ENCODE measurements around the gene GPR27. TPM values are rescaled to one million over a fixed set of nuclear protein-coding genes. Genes with fewer than 3 reads are reported as not detected.

GPR27 gene
- 0.05 TPM for total RNA-seq
- polyA plus RNA-seq = 1.7 TPM
- long read RNA-seq, donor 1, partial matches to known transcripts = 0 of 1 reads
- long read RNA-seq, donor 1, other reads (novel, unspliced or antisense) = 0 of 1 reads
- long read RNA-seq, donor 2 = 0 reads
- long read RNA-seq, donor 3 = 0 reads
- long read RNA-seq, donor 4 = 0 reads
- long read RNA-seq, donor 5, partial matches to known transcripts = 0 of 3 reads
- long read RNA-seq, donor 5, other reads (novel, unspliced or antisense) = 0 of 3 reads
- long read RNA-seq, donor 6, partial matches to known transcripts = 0 of 1 reads
- long read RNA-seq, donor 6, other reads (novel, unspliced or antisense) = 0 of 1 reads
- long read RNA-seq, donor 7 = 0 reads
- long read RNA-seq, donor 8, partial matches to known transcripts = 0 of 1 reads
- long read RNA-seq, donor 8, other reads (novel, unspliced or antisense) = 0 of 1 reads
- long read RNA-seq, donor 9 = 0 reads
- long read RNA-seq, donor 10, partial matches to known transcripts = 0 of 1 reads
- long read RNA-seq, donor 10, other reads (novel, unspliced or antisense) = 0 of 1 reads

GRCh38 chr3:71753701-71754609 is at the start of gene GPR27:
GPR27 (plus strand) TSS chr3:71753855; CDS start chr3:71754050, 195 bp downstream.
- Histone ChIP-seq H3K27ac (ENCODE audit: low read depth in 1 of 2, low read length in 1 of 2) (no peak within 1 kb of the TSS), H3K4me1 (ENCODE audit: control insufficient read depth in 2 of 2, insufficient read depth in 2 of 2, low read length in 2 of 2) (peaks cover 5 to 7% of the 10 kb centered on the region in 2 donors), H3K9me3 (ENCODE audit: control insufficient read depth in 2 of 2, insufficient read depth in 1 of 2, low read length in 1 of 2) (peaks cover 0 to 5% of the 10 kb centered on the region in 2 donors), H3K4me3 (ENCODE audit: low read length in 2 of 2) (peak within 1 kb of the TSS in 1 of 2 donors; percentile 63), H3K36me3 (ENCODE audit: control insufficient read depth in 2 of 2, insufficient read depth in 2 of 2, low read length in 1 of 2) (no peaks in the 10 kb centered on the region), H3K27me3 (ENCODE audit: control insufficient read depth in 2 of 2, insufficient read depth in 1 of 2, low read length in 1 of 2) (peaks cover 46 to 68% of the 10 kb centered on the region in 2 donors)
- under 1% methylated on average over 131 of the region's 131 CpGs for WGBS
- peak in 2 of 9 donors; percentile 6 to 18 for DNase-seq (ENCODE audit: low read depth in 6 of 9, low spot score in 9 of 9)

GRCh38 chr3:71704915-71705314 is 48.7 kb upstream of the GPR27 start:
- Histone ChIP-seq H3K4me1 (ENCODE audit: control insufficient read depth in 2 of 2, insufficient read depth in 2 of 2, low read length in 2 of 2) (peaks cover 33 to 41% of the 10 kb centered on the region in 2 donors), H3K9me3 (ENCODE audit: control insufficient read depth in 2 of 2, insufficient read depth in 1 of 2, low read length in 1 of 2) (no peaks in the 10 kb centered on the region), H3K27me3 (ENCODE audit: control insufficient read depth in 2 of 2, insufficient read depth in 1 of 2, low read length in 1 of 2) (no peaks in the 10 kb centered on the region), H3K36me3 (ENCODE audit: control insufficient read depth in 2 of 2, insufficient read depth in 2 of 2, low read length in 1 of 2) (no peaks in the 10 kb centered on the region), H3K4me3 (ENCODE audit: low read length in 2 of 2) (no peak overlapping the region), H3K27ac (ENCODE audit: low read depth in 1 of 2, low read length in 1 of 2) (no peak overlapping the region)
- DNase-seq (ENCODE audit: low read depth in 6 of 9, low spot score in 9 of 9) = no peak

- H3K36me3 ChIP-seq (ENCODE audit: control insufficient read depth in 2 of 2, insufficient read depth in 2 of 2, low read length in 1 of 2) = no peaks in the 10 kb centered on the region
- H3K27me3 ChIP-seq (ENCODE audit: control insufficient read depth in 2 of 2, insufficient read depth in 1 of 2, low read length in 1 of 2) = no peaks in the 10 kb centered on the region
- WGBS = 86% methylated on average over 5 of the region's 5 CpGs
- no peaks in the 10 kb centered on the region for H3K9me3 ChIP-seq (ENCODE audit: control insufficient read depth in 2 of 2, insufficient read depth in 1 of 2, low read length in 1 of 2)
- H3K4me3 ChIP-seq (ENCODE audit: low read length in 2 of 2) = no peak overlapping the region
- no peak for DNase-seq (ENCODE audit: low read depth in 6 of 9, low spot score in 9 of 9)
- peaks cover 36 to 48% of the 10 kb centered on the region in 2 donors for H3K4me1 ChIP-seq (ENCODE audit: control insufficient read depth in 2 of 2, insufficient read depth in 2 of 2, low read length in 2 of 2)
- no peak overlapping the region for H3K27ac ChIP-seq (ENCODE audit: low read depth in 1 of 2, low read length in 1 of 2)
Observed at GRCh38 chr3:71705681-71706080, 48.0 kb upstream of the GPR27 start.

DNA sequence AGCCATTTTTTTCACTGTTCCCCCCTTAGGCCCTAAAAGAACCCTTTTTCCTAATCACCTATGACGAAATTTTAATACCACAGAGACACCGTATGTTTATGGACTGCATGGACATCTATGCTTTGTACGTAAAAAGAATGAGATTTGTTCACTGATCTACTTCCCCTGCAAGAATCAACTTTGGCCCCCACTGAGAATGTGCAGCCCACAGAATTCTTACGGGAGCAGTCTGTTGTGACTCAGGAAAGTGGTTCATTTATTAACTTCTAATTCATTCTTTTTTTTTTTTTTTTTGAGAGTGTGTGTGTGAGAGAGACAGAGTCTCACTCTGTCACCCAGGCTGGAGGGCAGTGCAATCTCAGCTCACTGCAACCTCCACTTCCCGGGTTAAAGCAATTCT is 46.1 kb upstream of the GPR27 start:
- H3K27me3 ChIP-seq (ENCODE audit: control insufficient read depth in 2 of 2, insufficient read depth in 1 of 2, low read length in 1 of 2) = no peaks in the 10 kb centered on the region
- H3K4me1 ChIP-seq (ENCODE audit: control insufficient read depth in 2 of 2, insufficient read depth in 2 of 2, low read length in 2 of 2) = peaks cover 28 to 33% of the 10 kb centered on the region in 2 donors
- no peak overlapping the region for H3K27ac ChIP-seq (ENCODE audit: low read depth in 1 of 2, low read length in 1 of 2)
- H3K9me3 ChIP-seq (ENCODE audit: control insufficient read depth in 2 of 2, insufficient read depth in 1 of 2, low read length in 1 of 2) = no peaks in the 10 kb centered on the region
- 98% methylated on average over 5 of the region's 5 CpGs for WGBS
- no peak for DNase-seq (ENCODE audit: low read depth in 6 of 9, low spot score in 9 of 9)
- no peak overlapping the region for H3K4me3 ChIP-seq (ENCODE audit: low read length in 2 of 2)
- H3K36me3 ChIP-seq (ENCODE audit: control insufficient read depth in 2 of 2, insufficient read depth in 2 of 2, low read length in 1 of 2) = no peaks in the 10 kb centered on the region

DNA sequence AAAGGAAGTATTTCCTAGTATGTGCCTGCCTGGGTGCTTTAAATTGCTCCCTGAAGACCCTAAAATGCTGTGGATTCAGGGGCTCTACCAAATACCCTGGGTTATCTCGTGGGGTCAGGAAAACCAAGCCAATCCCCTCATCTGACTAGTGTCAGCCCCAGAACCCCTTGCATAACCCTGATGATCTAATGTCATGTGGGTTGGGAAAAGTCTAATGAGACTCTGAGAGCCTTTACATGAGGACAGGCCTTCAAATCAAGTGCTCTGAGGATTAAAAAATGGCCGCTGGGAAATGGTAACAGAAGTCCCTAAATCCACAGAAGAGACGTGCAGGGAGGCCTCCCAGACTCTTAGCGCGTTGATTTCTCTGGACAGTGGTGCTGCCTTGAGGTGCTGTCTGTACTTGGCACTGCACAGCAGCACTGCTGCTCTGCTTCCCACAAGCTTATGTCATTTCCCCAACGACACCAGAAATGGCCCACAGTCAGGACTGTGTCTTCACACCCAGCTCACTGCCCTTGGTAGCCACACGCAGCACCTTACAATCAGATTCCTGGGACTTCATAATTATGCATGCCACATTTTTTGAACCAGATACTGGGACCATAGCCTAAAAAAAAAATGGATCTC is 45.1 kb upstream of the GPR27 start:
- Histone ChIP-seq H3K4me1 (ENCODE audit: control insufficient read depth in 2 of 2, insufficient read depth in 2 of 2, low read length in 2 of 2) (peaks cover 22 to 27% of the 10 kb centered on the region in 2 donors), H3K36me3 (ENCODE audit: control insufficient read depth in 2 of 2, insufficient read depth in 2 of 2, low read length in 1 of 2) (no peaks in the 10 kb centered on the region), H3K9me3 (ENCODE audit: control insufficient read depth in 2 of 2, insufficient read depth in 1 of 2, low read length in 1 of 2) (no peaks in the 10 kb centered on the region), H3K27me3 (ENCODE audit: control insufficient read depth in 2 of 2, insufficient read depth in 1 of 2, low read length in 1 of 2) (no peaks in the 10 kb centered on the region), H3K27ac (ENCODE audit: low read depth in 1 of 2, low read length in 1 of 2) (no peak overlapping the region), H3K4me3 (ENCODE audit: low read length in 2 of 2) (no peak overlapping the region)
- no peak for DNase-seq (ENCODE audit: low read depth in 6 of 9, low spot score in 9 of 9)
- WGBS = 89% methylated on average over 7 of the region's 7 CpGs

- WGBS = 36% methylated on average over 9 of the region's 9 CpGs
- H3K4me3 ChIP-seq (ENCODE audit: low read length in 2 of 2) = no peak overlapping the region
- no peaks in the 10 kb centered on the region for H3K9me3 ChIP-seq (ENCODE audit: control insufficient read depth in 2 of 2, insufficient read depth in 1 of 2, low read length in 1 of 2)
- no peaks in the 10 kb centered on the region for H3K27me3 ChIP-seq (ENCODE audit: control insufficient read depth in 2 of 2, insufficient read depth in 1 of 2, low read length in 1 of 2)
- H3K27ac ChIP-seq (ENCODE audit: low read depth in 1 of 2, low read length in 1 of 2) = no peak overlapping the region
- DNase-seq (ENCODE audit: low read depth in 6 of 9, low spot score in 9 of 9) = peak in 4 of 9 donors; percentile 49 to 81 (median 59)
- H3K4me1 ChIP-seq (ENCODE audit: control insufficient read depth in 2 of 2, insufficient read depth in 2 of 2, low read length in 2 of 2) = peaks cover 20 to 25% of the 10 kb centered on the region in 2 donors
- no peaks in the 10 kb centered on the region for H3K36me3 ChIP-seq (ENCODE audit: control insufficient read depth in 2 of 2, insufficient read depth in 2 of 2, low read length in 1 of 2)
Observed at GRCh38 chr3:71709908-71710511, 43.6 kb upstream of the GPR27 start.

- no peaks in the 10 kb centered on the region for H3K27me3 ChIP-seq (ENCODE audit: control insufficient read depth in 2 of 2, insufficient read depth in 1 of 2, low read length in 1 of 2)
- DNase-seq (ENCODE audit: low read depth in 6 of 9, low spot score in 9 of 9) = peak in 2 of 9 donors; percentile 39 to 65
- H3K9me3 ChIP-seq (ENCODE audit: control insufficient read depth in 2 of 2, insufficient read depth in 1 of 2, low read length in 1 of 2) = no peaks in the 10 kb centered on the region
- H3K4me3 ChIP-seq (ENCODE audit: low read length in 2 of 2) = no peak overlapping the region
- no peaks in the 10 kb centered on the region for H3K36me3 ChIP-seq (ENCODE audit: control insufficient read depth in 2 of 2, insufficient read depth in 2 of 2, low read length in 1 of 2)
- peaks cover 20 to 25% of the 10 kb centered on the region in 2 donors for H3K4me1 ChIP-seq (ENCODE audit: control insufficient read depth in 2 of 2, insufficient read depth in 2 of 2, low read length in 2 of 2)
- H3K27ac ChIP-seq (ENCODE audit: low read depth in 1 of 2, low read length in 1 of 2) = no peak overlapping the region
- WGBS = 61% methylated on average over 1 of the region's 1 CpG
Observed at GRCh38 chr3:71710906-71711494, 42.7 kb upstream of the GPR27 start.

DNA sequence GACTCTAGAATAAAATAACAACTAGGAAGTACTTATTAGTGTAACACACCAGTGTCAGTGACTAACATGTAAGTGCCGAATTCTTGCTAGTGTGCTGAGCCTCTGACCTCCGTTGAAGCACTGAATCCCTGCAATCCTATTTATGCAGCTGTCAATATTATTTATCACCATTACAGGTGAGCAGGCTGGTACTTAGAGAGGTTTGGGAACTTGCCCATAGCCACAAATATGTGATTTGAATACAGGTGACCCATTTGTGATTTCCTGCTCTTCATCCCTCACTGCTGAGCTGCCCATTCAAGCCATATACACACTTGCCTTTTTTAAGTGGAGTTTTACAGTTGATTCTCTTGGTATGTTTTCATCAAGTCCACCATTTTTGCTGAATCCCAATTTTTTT is 40.6 kb upstream of the GPR27 start:
- no peaks in the 10 kb centered on the region for H3K36me3 ChIP-seq (ENCODE audit: control insufficient read depth in 2 of 2, insufficient read depth in 2 of 2, low read length in 1 of 2)
- H3K27ac ChIP-seq (ENCODE audit: low read depth in 1 of 2, low read length in 1 of 2) = no peak overlapping the region
- no peak for DNase-seq (ENCODE audit: low read depth in 6 of 9, low spot score in 9 of 9)
- H3K4me3 ChIP-seq (ENCODE audit: low read length in 2 of 2) = no peak overlapping the region
- WGBS = 97% methylated on average over 2 of the region's 2 CpGs
- peaks cover 20 to 25% of the 10 kb centered on the region in 2 donors for H3K4me1 ChIP-seq (ENCODE audit: control insufficient read depth in 2 of 2, insufficient read depth in 2 of 2, low read length in 2 of 2)
- no peaks in the 10 kb centered on the region for H3K9me3 ChIP-seq (ENCODE audit: control insufficient read depth in 2 of 2, insufficient read depth in 1 of 2, low read length in 1 of 2)
- H3K27me3 ChIP-seq (ENCODE audit: control insufficient read depth in 2 of 2, insufficient read depth in 1 of 2, low read length in 1 of 2) = no peaks in the 10 kb centered on the region

Measured in thymus (tissue), 14 donors.